Epidermal melanocyte (primary cell): ENCODE results near the gene BPI.
"Not testable (repeated sequence)": the region's sequence is repeated elsewhere in the genome, so short reads cannot be mapped to it uniquely, and the experiment has no call there.

Experiments
- DNase-seq: peaks from one replicate; pipeline ENCODE4 v3.0.0; 2011; ENCODE audit warnings: low spot score; ENCODE audit not compliant: insufficient read length

The BPI gene

GRCh38 chr20:38303908-38304379, at the start of gene BPI:
TSS of gene BPI (plus strand) at chr20:38304156. CDS start at chr20:38304224, 68 bp downstream.
- DNase-seq = no peak

DNA sequence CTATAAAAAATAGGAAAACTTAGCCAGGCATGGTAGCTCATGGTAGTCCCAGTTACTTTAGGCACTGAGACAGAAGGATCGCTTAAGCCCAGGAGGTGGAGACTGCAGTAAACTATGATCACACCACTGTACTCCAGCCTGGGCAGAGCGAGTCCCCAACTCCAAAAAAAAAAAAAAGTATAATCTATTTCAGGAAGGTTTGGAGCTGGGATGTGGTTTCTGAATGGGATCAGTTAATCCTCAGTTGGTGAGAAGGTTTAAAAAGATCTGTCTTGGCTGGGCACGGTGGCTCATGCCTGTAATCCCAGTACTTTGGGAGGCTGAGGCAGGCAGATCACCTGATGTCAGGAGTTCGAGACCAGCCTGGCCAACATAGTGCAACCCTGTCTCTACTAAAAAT, 49.3 kb upstream of the BPI start:
- DNase-seq = not testable (repeated sequence)

GRCh38 chr20:38255393-38255792, 48.6 kb upstream of the BPI start:
- DNase-seq = no peak

GRCh38 chr20:38256021-38256420, 47.9 kb upstream of the BPI start:
- DNase-seq = no peak

GRCh38 chr20:38256966-38257365, 47.0 kb upstream of the BPI start:
- no peak for DNase-seq

GRCh38 chr20:38258545-38259215, 45.3 kb upstream of the BPI start:
- DNase-seq = no peak

GRCh38 chr20:38260025-38260377, 44.0 kb upstream of the BPI start:
- no peak for DNase-seq

- no peak for DNase-seq
These were observed 43.4 kb upstream of the BPI start, which contains the start of gene KIAA1755 for GRCh38 chr20:38260378-38261053. TSS of gene KIAA1755 (minus strand) at chr20:38260735. CDS start at chr20:38260500, 235 bp downstream.

DNA sequence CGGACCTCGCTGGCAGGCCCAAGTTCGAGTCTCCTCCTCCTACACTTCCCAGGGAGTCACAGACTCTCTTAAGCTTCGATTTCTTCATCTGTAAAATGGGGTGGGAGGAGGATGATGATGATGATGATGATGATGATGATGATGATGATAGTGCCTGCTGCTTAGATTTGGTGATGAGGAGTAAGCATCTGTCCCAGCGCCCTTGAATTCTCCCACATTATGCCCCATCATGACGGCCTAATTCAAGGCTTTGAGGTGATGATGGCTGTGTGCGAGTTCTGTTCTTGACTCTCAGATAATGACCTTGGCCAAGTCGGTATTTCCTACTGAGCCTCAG, 42.9 kb upstream of the BPI start:
- DNase-seq = no peak

DNA sequence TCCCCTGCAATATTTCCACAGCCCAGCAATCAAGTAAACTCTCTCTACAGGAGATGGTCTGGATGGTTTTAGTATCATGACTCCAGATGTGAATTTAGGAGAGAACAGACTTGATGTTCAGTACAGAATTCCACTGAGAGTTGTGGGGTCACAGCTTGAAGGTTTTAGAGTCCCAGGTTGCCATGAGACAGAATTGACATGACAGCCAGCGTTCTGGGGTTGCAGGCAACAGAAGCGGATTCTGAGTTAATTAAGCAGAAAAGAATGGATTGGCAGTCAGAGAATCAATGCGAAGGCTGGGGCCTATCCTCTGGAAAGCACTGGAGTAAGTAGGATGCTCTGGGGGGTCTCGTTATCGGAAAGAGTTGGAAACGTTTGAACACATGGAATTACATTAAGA, 41.0 kb upstream of the BPI start:
- no peak for DNase-seq

- no peak for DNase-seq
These were observed 37.5 kb upstream of the BPI start for GRCh38 chr20:38266426-38266825.

DNA sequence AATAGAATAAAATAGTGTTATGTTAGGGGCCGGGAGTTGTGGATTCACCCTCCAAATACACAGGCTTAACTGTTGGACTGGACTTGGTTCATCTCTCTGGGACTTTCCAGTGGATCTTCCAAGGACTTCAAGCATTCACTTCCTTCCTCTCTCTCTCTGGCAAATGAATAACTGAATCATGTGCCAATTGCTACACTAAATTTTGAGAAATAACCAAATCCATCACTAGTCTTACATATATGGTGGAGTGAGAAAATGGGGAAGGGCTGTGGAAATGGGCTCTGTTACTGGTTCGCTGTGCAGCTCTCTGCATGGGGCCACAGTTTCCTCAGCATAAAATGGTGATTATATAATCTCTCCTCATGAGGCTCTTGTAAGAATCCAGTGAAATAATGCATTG, 36.7 kb upstream of the BPI start:
- no peak for DNase-seq

- DNase-seq = no peak
These were observed 35.9 kb upstream of the BPI start for GRCh38 chr20:38267901-38268514.

DNA sequence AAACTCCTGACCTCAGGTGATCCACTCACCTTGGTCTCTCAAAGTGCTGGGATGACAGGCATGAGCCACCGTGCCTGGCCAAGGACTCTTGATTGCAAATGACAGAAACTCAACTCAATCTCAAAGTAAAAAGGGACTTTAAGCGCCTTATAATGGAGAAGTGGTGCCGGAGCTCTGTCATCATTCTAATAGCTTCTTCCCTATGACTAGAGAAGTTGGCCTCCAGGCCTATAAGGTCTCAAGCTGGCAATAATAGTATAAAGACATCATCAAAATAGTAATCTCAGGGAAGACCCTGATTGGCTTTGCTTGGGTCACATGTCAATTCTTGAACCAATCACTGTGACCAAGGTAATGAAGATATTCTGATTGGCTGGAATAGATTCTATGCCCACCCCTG, 34.9 kb upstream of the BPI start:
- no peak for DNase-seq

DNA sequence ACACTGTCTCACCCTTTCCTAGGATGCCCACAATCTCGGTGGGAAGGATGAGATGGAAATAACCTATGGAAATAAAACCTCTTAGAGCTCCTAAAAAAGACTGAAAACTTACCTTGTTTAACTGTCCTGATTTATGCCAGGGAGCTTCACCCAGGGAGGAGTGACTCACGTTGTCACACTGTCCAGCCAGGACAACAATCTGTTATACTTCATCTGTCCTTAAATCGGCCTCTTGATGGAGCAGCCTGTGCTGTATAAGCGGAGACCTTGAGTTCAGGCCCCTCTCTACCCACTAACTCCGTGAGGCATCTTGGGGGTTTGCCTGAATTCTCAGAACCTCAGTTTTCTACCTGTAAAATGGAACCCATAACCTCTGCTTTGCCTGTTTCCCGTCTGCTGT, 34.2 kb upstream of the BPI start:
- DNase-seq = no peak

GRCh38 chr20:38270869-38271605, 32.9 kb upstream of the BPI start:
- peak; percentile 47 for DNase-seq

GRCh38 chr20:38271608-38272120, 32.3 kb upstream of the BPI start:
- DNase-seq = no peak

DNA sequence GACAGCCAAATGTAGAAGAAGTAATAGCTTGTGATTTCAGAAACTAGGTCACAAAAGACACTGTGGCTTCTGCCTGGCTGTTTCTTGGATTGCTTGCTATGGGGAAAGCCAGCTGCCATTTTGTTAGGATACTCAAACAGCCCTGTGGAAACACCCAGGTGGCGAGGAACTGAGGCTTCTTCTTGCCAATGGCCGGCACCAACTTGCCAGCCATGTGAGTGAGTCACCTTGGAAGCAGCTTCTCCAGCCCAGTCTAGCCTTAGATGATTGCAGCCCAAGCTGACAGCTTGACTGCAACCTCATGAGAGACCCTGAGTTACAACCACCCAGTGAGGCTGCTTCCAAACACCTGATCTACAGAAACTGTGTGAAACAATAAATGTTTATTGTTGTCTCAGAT, 31.6 kb upstream of the BPI start:
- no peak for DNase-seq

GRCh38 chr20:38272961-38273360, 31.0 kb upstream of the BPI start:
- no peak for DNase-seq

GRCh38 chr20:38275815-38276550, 28.0 kb upstream of the BPI start:
- no peak for DNase-seq

DNA sequence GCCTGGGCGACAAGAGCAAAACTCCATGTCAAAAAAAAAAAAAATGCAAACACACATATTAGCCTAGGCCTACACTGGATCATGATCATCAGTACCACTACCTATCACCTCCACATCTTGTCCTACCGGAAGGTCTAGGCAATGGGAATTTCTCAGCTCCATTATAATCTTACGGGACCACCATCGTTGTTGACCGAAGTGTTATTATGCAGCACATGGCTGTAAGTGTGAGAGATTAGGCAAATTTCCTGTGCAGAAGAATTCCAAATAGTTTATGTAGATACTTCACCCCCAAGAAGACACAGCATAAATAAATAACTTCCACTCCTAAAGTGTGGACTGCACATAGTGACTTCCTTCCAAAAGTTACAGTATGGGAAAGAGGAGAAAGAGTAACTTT, 26.7 kb upstream of the BPI start:
- DNase-seq = no peak
